ENCODE results near the gene APRT.

DNA sequence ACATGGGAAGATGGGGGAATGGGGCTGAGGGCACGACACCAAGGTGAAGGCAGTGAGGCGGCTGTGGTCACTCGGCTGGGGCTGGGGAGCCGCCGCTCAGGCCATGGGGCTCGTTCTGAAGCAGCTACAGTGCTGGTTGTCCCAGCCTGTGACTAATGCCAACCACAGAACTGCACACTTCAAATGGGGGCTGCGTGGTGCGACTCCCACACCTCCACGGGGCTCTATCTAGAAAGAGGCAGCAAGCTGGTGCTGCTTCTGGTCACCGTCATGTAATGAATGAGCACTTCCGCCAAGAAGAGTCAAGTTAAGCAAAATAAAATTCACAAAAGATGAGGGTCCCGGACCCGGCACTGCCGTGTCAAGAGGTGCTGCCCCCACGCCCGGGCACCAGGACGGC is 25.1 kb upstream of the APRT start:
- TF ChIP-seq, protein P1, sequence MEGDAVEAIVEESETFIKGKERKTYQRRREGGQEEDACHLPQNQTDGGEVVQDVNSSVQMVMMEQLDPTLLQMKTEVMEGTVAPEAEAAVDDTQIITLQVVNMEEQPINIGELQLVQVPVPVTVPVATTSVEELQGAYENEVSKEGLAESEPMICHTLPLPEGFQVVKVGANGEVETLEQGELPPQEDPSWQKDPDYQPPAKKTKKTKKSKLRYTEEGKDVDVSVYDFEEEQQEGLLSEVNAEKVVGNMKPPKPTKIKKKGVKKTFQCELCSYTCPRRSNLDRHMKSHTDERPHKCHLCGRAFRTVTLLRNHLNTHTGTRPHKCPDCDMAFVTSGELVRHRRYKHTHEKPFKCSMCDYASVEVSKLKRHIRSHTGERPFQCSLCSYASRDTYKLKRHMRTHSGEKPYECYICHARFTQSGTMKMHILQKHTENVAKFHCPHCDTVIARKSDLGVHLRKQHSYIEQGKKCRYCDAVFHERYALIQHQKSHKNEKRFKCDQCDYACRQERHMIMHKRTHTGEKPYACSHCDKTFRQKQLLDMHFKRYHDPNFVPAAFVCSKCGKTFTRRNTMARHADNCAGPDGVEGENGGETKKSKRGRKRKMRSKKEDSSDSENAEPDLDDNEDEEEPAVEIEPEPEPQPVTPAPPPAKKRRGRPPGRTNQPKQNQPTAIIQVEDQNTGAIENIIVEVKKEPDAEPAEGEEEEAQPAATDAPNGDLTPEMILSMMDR (IDR thresholded peaks at IDR 0.05; ENCODE audit: control extremely low read depth in 1 of 3, insufficient read depth in 1 of 3, low read depth in 1 of 3, low read length in 3 of 3): no peak
- no peak for TF ChIP-seq TCF12 (IDR thresholded peaks at IDR 0.05; ENCODE audit: low read depth, low read length)

Measured in H1 (cell line).